ENCODE measurements around the gene SMARCA2. TPM values are rescaled to one million over a fixed set of nuclear protein-coding genes. Genes with fewer than 3 reads are reported as not detected.

The SMARCA2 gene
- polyA plus RNA-seq, 1 donor from 2014 or later: 150 TPM

DNA sequence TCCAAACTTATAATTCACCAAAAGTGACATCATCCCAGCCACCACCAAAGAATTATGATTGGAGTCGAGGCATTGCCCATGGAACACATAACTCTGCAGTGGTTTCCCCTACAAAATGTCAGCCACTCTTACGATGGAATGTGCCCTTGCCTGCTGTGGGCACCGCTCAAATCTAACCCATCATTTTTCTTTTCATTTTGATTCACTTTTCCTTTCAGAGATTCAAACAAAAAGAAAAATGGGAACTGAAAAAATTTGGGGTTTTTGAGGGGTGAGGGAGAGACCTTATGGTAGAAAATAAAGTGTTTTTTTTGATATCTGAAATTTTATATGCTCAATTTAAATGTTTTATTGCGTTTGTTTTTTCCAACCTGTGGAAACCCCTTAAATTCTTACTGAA, 28.1 kb downstream of the SMARCA2 start:
- H3K9me2 ChIP-seq (ENCODE audit: insufficient read depth, low read length): no peaks in the 10 kb centered on the region
- no peaks in the 10 kb centered on the region for H3K79me2 ChIP-seq (replicated peaks; ENCODE audit: insufficient read depth, low read length)
- H3F3A ChIP-seq (ENCODE audit: insufficient read depth, low read length, poor library complexity, severe bottlenecking): no peaks in the 10 kb centered on the region
- no peaks in the 10 kb centered on the region for H3K36me3 ChIP-seq (ENCODE audit: insufficient read depth, low read length)
- no peak overlapping the region for H3K4me3 ChIP-seq (ENCODE audit: low read length)
- no peak overlapping the region for H3K4me2 ChIP-seq (ENCODE audit: low read length)
- no peak overlapping the region for H3K27ac ChIP-seq (ENCODE audit: low read length)
- peaks cover 28% of the 10 kb centered on the region for H3K27me3 ChIP-seq (ENCODE audit: insufficient read depth, low read depth, low read length)
- no peaks in the 10 kb centered on the region for H3K9me3 ChIP-seq (ENCODE audit: low read length)
- no peak overlapping the region for H3K9ac ChIP-seq (ENCODE audit: low read length)
- TF ChIP-seq EP300 (conservative IDR thresholded peaks at IDR 0.05; ENCODE audit: poor library complexity, severe bottlenecking) (no peak), SMC3 (conservative IDR thresholded peaks at IDR 0.05; ENCODE audit: poor library complexity) (no peak), MXI1 (conservative IDR thresholded peaks at IDR 0.05; ENCODE audit: poor library complexity, severe bottlenecking) (no peak), EZH2 (IDR thresholded peaks at IDR 0.05; ENCODE audit: borderline replicate concordance, insufficient read depth, low read length, poor library complexity, severe bottlenecking) (no peak)
- TF ChIP-seq, protein P1, sequence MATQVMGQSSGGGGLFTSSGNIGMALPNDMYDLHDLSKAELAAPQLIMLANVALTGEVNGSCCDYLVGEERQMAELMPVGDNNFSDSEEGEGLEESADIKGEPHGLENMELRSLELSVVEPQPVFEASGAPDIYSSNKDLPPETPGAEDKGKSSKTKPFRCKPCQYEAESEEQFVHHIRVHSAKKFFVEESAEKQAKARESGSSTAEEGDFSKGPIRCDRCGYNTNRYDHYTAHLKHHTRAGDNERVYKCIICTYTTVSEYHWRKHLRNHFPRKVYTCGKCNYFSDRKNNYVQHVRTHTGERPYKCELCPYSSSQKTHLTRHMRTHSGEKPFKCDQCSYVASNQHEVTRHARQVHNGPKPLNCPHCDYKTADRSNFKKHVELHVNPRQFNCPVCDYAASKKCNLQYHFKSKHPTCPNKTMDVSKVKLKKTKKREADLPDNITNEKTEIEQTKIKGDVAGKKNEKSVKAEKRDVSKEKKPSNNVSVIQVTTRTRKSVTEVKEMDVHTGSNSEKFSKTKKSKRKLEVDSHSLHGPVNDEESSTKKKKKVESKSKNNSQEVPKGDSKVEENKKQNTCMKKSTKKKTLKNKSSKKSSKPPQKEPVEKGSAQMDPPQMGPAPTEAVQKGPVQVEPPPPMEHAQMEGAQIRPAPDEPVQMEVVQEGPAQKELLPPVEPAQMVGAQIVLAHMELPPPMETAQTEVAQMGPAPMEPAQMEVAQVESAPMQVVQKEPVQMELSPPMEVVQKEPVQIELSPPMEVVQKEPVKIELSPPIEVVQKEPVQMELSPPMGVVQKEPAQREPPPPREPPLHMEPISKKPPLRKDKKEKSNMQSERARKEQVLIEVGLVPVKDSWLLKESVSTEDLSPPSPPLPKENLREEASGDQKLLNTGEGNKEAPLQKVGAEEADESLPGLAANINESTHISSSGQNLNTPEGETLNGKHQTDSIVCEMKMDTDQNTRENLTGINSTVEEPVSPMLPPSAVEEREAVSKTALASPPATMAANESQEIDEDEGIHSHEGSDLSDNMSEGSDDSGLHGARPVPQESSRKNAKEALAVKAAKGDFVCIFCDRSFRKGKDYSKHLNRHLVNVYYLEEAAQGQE (IDR thresholded peaks at IDR 0.05; ENCODE audit: borderline replicate concordance): no peak
- no peak overlapping the region for H2AFZ ChIP-seq (ENCODE audit: low read depth, low read length)
- H4K20me1 ChIP-seq (ENCODE audit: insufficient read depth): no peaks in the 10 kb centered on the region

GRCh38 chr9:2043881-2044462, 28.8 kb downstream of the SMARCA2 start:
- H3F3A ChIP-seq (ENCODE audit: insufficient read depth, low read length, poor library complexity, severe bottlenecking): no peaks in the 10 kb centered on the region
- no peak for TF ChIP-seq EP300 (conservative IDR thresholded peaks at IDR 0.05; ENCODE audit: poor library complexity, severe bottlenecking)
- no peaks in the 10 kb centered on the region for H3K9me3 ChIP-seq (ENCODE audit: low read length)
- no peak overlapping the region for H3K4me2 ChIP-seq (ENCODE audit: low read length)
- H2AFZ ChIP-seq (ENCODE audit: low read depth, low read length): no peak overlapping the region
- H3K9ac ChIP-seq (ENCODE audit: low read length): no peak overlapping the region
- H3K27ac ChIP-seq (ENCODE audit: low read length): no peak overlapping the region
- H3K36me3 ChIP-seq (ENCODE audit: insufficient read depth, low read length): no peaks in the 10 kb centered on the region
- no peaks in the 10 kb centered on the region for H3K9me2 ChIP-seq (ENCODE audit: insufficient read depth, low read length)
- no peak overlapping the region for H3K4me3 ChIP-seq (ENCODE audit: low read length)
- H4K20me1 ChIP-seq (ENCODE audit: insufficient read depth): no peaks in the 10 kb centered on the region
- H3K79me2 ChIP-seq (replicated peaks; ENCODE audit: insufficient read depth, low read length): no peaks in the 10 kb centered on the region
- H3K27me3 ChIP-seq (ENCODE audit: insufficient read depth, low read depth, low read length): peaks cover 34% of the 10 kb centered on the region

GRCh38 chr9:2047144-2047671, 32.1 kb downstream of the SMARCA2 start:
- TF ChIP-seq EP300 (conservative IDR thresholded peaks at IDR 0.05; ENCODE audit: poor library complexity, severe bottlenecking) (no peak), TAF1 (IDR thresholded peaks at IDR 0.05; ENCODE audit: low read depth) (no peak), MXI1 (conservative IDR thresholded peaks at IDR 0.05; ENCODE audit: poor library complexity, severe bottlenecking) (no peak), RAD21 (conservative IDR thresholded peaks at IDR 0.05) (no peak), CTCF (IDR thresholded peaks at IDR 0.05; ENCODE audit: poor library complexity, severe bottlenecking) (no peak), EZH2 (IDR thresholded peaks at IDR 0.05; ENCODE audit: borderline replicate concordance, insufficient read depth, low read length, poor library complexity, severe bottlenecking) (no peak), POLR2AphosphoS5 (IDR thresholded peaks at IDR 0.05) (no peak), SMC3 (conservative IDR thresholded peaks at IDR 0.05; ENCODE audit: poor library complexity) (no peak)
- TF ChIP-seq, protein P1 (IDR thresholded peaks at IDR 0.05; ENCODE audit: borderline replicate concordance): no peak
- no peak overlapping the region for H2AFZ ChIP-seq (ENCODE audit: low read depth, low read length)
- H3K4me3 ChIP-seq (ENCODE audit: low read length): no peak overlapping the region
- H3K27ac ChIP-seq (ENCODE audit: low read length): no peak overlapping the region
- peaks cover 34% of the 10 kb centered on the region for H3K27me3 ChIP-seq (ENCODE audit: insufficient read depth, low read depth, low read length)
- no peaks in the 10 kb centered on the region for H3K79me2 ChIP-seq (replicated peaks; ENCODE audit: insufficient read depth, low read length)
- no peaks in the 10 kb centered on the region for H3K9me2 ChIP-seq (ENCODE audit: insufficient read depth, low read length)
- H3K36me3 ChIP-seq (ENCODE audit: insufficient read depth, low read length): no peaks in the 10 kb centered on the region
- no peak overlapping the region for H3K4me2 ChIP-seq (ENCODE audit: low read length)
- H4K20me1 ChIP-seq (ENCODE audit: insufficient read depth): no peaks in the 10 kb centered on the region
- H3K9me3 ChIP-seq (ENCODE audit: low read length): no peaks in the 10 kb centered on the region
- H3K9ac ChIP-seq (ENCODE audit: low read length): no peak overlapping the region
- H3F3A ChIP-seq (ENCODE audit: insufficient read depth, low read length, poor library complexity, severe bottlenecking): no peaks in the 10 kb centered on the region
